Kidney (tissue), 14 donors: ENCODE results near the gene LMNTD2. TPM values are rescaled to one million over a fixed set of nuclear protein-coding genes. Genes with fewer than 3 reads are reported as not detected.

Experiments used
- DNase-seq, 5 donors: peaks; one replicate each; pipeline ENCODE4 v3.0.0-alpha.2; 2013 to 2020
- FAIRE-seq: peaks from 2 replicates; lab custom pipeline; 2012; peaks lifted over from hg19 to GRCh38; lab: Jason Lieb, UNC
- H3K27ac ChIP-seq, 2 donors: one replicate each; pipeline ENCODE4 v1.7.0; 2013; ENCODE audit warnings: low read depth in 2 of 2, low read length in 2 of 2, inconsistent platforms in 1 of 2
- H3K27me3 ChIP-seq: one replicate; pipeline ENCODE4 v1.7.1; 2013; ENCODE audit warnings: low read length, inconsistent platforms; ENCODE audit not compliant: control insufficient read depth, insufficient read depth
- H3K36me3 ChIP-seq, 3 donors: one replicate each; pipeline versions ENCODE4 v1.7.0 to v1.7.1; 2013; ENCODE audit warnings: low read length in 3 of 3, control low read depth in 1 of 3, inconsistent platforms in 1 of 3; ENCODE audit not compliant: insufficient read depth in 3 of 3, control insufficient read depth in 2 of 3
- H3K4me1 ChIP-seq, 3 donors: one replicate each; pipeline versions ENCODE4 v1.7.0 to v1.7.1; 2013; ENCODE audit warnings: low read length in 3 of 3, inconsistent platforms in 1 of 3, low read depth in 1 of 3; ENCODE audit not compliant: control insufficient read depth in 2 of 3, insufficient read depth in 2 of 3
- H3K4me3 ChIP-seq, 3 donors: one replicate each; pipeline versions ENCODE4 v1.7.0 to v1.8.1; 2013; ENCODE audit warnings: low read length in 3 of 3, control low read depth in 1 of 3, inconsistent platforms in 1 of 3
- H3K9ac ChIP-seq, 3 donors: one replicate each; pipeline versions ENCODE4 v1.7.0 to v1.7.1; 2013; ENCODE audit warnings: low read length in 3 of 3, control low read depth in 1 of 3, inconsistent platforms in 1 of 3
- H3K9me3 ChIP-seq, 3 donors: one replicate each; pipeline versions ENCODE4 v1.7.0 to v1.7.1; 2013; ENCODE audit warnings: low read length in 3 of 3, control low read depth in 1 of 3, inconsistent platforms in 1 of 3; ENCODE audit not compliant: control insufficient read depth in 2 of 3, insufficient read depth in 1 of 3
- CTCF ChIP-seq: IDR thresholded peaks from 3 replicates; pipeline ENCODE4 v1.5.1; 2012; ENCODE audit warnings: mild to moderate bottlenecking, moderate library complexity, borderline replicate concordance; ENCODE audit not compliant: insufficient read depth; ENCODE audit errors: extremely low read depth
- intact Hi-C: fragments of 100-400 bp; cut with DNase I; formaldehyde crosslinking; loops from one replicate; pipeline ENCODE4 v1.11.1; 2022
- polyA plus RNA-seq: library from polyadenylated mRNA; stranded (reverse); fragments of 350-450 nt; fragmentation: Illumina TruSeq; extraction: RNeasy Lipid Tissue Mini Kit (QIAGEN cat#74804); gene quantifications from one replicate; pipeline ENCODE4 v1.2.3, GENCODE V29; 2014; ENCODE audit warnings: low read depth, low replicate concordance; ENCODE audit not compliant: insufficient read depth
- total RNA-seq: library from RNA; stranded (reverse); fragmentation: NEBNext Ultra II Directional; extraction: Animal tissue kit (Norgen Biotek cat#: 25700); gene quantifications from one replicate; pipeline ENCODE4 v1.2.1, GENCODE V29; 2021
- donor health status: control.
- donor health status: control.
- donor health status: control.
- donor health status: control.
- donor health status: control.
- donor health status: DM: yes; HTN: yes; CAD: no.
- donor health status: Normal renal cell carcinoma (clear cell type).

LMNTD2 gene
- total and polyA plus RNA-seq, 2 donors from 2014 or later = 6.2 to 8.0 TPM

- Histone ChIP-seq H3K36me3 (no peaks in the 10 kb centered on the region), H3K27ac (no peak overlapping the region), H3K9ac (no peak overlapping the region), H3K27me3 (no peaks in the 10 kb centered on the region), H3K4me3 (no peak overlapping the region), H3K4me1 (peaks cover 0 to 5% (median 0%) of the 10 kb centered on the region in 3 donors), H3K9me3 (no peaks in the 10 kb centered on the region)
- no peak for TF ChIP-seq CTCF
- no peak for DNase-seq
- intact Hi-C loops = loop anchor here (10.0 kb wide), 1 partner anchor 173 kb away; no protein-coding TSS in a partner anchor
- no peak for FAIRE-seq
Measured at GRCh38 chr11:551596-551995, 8.9 kb downstream of the LMNTD2 start.

GRCh38 chr11:551131-551530, 9.4 kb downstream of the LMNTD2 start:
- H3K36me3 ChIP-seq = no peaks in the 10 kb centered on the region
- no peaks in the 10 kb centered on the region for H3K9me3 ChIP-seq
- H3K4me1 ChIP-seq = peaks cover 0 to 5% (median 0%) of the 10 kb centered on the region in 3 donors
- H3K4me3 ChIP-seq = no peak overlapping the region
- TF ChIP-seq CTCF = no peak
- FAIRE-seq (no peak), DNase-seq (no peak)
- no peak overlapping the region for H3K9ac ChIP-seq
- no peaks in the 10 kb centered on the region for H3K27me3 ChIP-seq
- intact Hi-C loops = loop anchor here (10.0 kb wide), 1 partner anchor 174 kb away; no protein-coding TSS in a partner anchor
- H3K27ac ChIP-seq = no peak overlapping the region

GRCh38 chr11:550746-551085, 9.8 kb downstream of the LMNTD2 start:
- Histone ChIP-seq H3K9me3 (no peaks in the 10 kb centered on the region), H3K27me3 (no peaks in the 10 kb centered on the region), H3K9ac (no peak overlapping the region), H3K36me3 (no peaks in the 10 kb centered on the region), H3K4me3 (no peak overlapping the region), H3K4me1 (peaks cover 0 to 5% (median 0%) of the 10 kb centered on the region in 3 donors), H3K27ac (no peak overlapping the region)
- DNase-seq (no peak), FAIRE-seq (no peak)
- TF ChIP-seq CTCF = no peak
- intact Hi-C loops = loop anchor here (10.0 kb wide), 1 partner anchor 174 kb away; no protein-coding TSS in a partner anchor
